ENCODE data around the gene OR2V2. TPM values are rescaled to one million over a fixed set of nuclear protein-coding genes. Genes with fewer than 3 reads are reported as not detected.

Gene OR2V2
- total RNA-seq, 6 experiments from 2014 or later, result not detected

DNA sequence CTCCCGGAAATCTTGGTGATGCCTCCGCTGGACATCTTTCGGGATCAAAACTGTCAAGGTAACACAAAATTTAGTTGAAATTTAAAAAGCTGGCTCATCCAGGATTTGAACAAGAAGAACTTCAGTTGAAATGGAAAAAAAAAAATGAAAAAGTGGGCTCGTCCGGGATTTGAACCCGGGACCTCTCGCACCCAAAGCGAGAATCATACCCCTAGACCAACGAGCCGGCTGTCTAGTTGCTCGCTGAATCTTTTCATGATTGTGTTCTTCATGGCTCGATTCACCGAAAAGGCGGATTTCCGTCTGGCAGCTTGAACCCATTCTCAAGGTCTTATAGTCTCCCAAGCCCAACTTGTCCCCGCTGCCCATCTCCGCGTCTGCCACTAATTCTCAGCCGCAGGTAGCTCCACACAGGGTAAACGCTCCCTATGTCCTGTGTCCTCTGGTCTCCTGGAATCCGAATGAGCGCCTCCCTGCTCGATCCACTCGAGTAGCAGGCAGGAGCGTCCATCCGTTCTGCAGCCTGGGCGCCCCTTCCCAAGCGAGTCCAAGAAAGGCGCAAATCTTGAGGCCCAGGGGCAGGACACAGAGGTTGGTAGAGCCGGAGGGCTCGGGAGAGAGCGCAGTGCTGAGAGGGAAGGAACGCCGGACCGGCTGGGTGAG is 41.4 kb downstream of the OR2V2 start:
- intact Hi-C loops (cut with DNase I), result no loop called here
- H3K9me3 ChIP-seq, result no peaks in the 10 kb centered on the region
- no peaks in the 10 kb centered on the region for H3K36me3 ChIP-seq
- ATAC-seq (peak; percentile 6 to 35 (median 30)), DNase-seq (peak in 2 of 3 donors; percentile 57 to 76)
- H3K27ac ChIP-seq, result peak overlapping the region in 2 of 3 donors; percentile 29 to 40
- TF ChIP-seq, protein P1, sequence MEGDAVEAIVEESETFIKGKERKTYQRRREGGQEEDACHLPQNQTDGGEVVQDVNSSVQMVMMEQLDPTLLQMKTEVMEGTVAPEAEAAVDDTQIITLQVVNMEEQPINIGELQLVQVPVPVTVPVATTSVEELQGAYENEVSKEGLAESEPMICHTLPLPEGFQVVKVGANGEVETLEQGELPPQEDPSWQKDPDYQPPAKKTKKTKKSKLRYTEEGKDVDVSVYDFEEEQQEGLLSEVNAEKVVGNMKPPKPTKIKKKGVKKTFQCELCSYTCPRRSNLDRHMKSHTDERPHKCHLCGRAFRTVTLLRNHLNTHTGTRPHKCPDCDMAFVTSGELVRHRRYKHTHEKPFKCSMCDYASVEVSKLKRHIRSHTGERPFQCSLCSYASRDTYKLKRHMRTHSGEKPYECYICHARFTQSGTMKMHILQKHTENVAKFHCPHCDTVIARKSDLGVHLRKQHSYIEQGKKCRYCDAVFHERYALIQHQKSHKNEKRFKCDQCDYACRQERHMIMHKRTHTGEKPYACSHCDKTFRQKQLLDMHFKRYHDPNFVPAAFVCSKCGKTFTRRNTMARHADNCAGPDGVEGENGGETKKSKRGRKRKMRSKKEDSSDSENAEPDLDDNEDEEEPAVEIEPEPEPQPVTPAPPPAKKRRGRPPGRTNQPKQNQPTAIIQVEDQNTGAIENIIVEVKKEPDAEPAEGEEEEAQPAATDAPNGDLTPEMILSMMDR (IDR thresholded peaks at IDR 0.05), result no peak
- no peak for TF ChIP-seq POLR2A (IDR thresholded peaks at IDR 0.05)
- H3K4me1 ChIP-seq, result peaks cover 0 to 30% (median 0%) of the 10 kb centered on the region in 4 donors
- no peaks in the 10 kb centered on the region for H3K27me3 ChIP-seq
- WGBS (ENCODE audit: insufficient coverage, low coverage, low lambda C conversion rate, missing lambda C conversion rate), result under 1% methylated on average over 29 of the region's 35 CpGs
- H3K4me3 ChIP-seq, result peak overlapping the region; percentile 71 to 88 (median 71)

DNA sequence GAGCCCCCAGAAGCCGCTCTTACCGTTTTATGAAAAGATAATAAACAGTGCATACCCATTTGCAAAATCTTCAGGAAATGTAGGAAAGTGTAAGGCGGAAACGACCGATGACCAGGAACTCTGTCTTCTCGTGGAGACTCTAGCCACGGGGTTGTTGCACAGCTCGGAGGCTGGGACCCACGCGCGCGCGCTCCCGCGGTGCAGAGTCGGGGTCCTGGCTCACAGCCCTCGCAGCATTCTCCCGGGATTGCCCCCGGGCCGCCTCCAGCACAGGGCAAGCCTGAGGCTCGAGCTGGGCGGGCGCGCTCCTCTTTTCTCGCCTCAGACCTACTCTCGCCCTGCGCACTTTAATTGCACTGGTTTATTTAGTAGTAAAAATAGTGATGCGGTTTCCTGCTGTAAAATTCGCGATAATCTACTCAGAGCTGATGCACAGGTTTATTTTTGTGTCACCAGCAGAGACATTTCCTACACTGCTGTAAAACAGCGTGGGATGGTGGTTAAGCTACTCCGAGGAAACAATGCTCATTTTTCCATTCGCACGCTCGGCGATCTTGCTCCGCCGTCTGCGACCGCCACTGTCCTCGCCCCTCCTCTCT is 42.1 kb downstream of the OR2V2 start:
- peaks cover 0 to 34% (median 0%) of the 10 kb centered on the region in 4 donors for H3K4me1 ChIP-seq
- no peaks in the 10 kb centered on the region for H3K36me3 ChIP-seq
- under 1% methylated on average over 19 of the region's 41 CpGs for WGBS (ENCODE audit: insufficient coverage, low coverage, low lambda C conversion rate, missing lambda C conversion rate)
- intact Hi-C loops (cut with DNase I), result no loop called here
- TF ChIP-seq, protein P1 (IDR thresholded peaks at IDR 0.05), result no peak
- TF ChIP-seq POLR2A (IDR thresholded peaks at IDR 0.05), result no peak
- DNase-seq (peak in 1 of 3 donors; percentile 44), ATAC-seq (no peak)
- peak overlapping the region; percentile 71 to 88 (median 71) for H3K4me3 ChIP-seq
- H3K27me3 ChIP-seq, result no peaks in the 10 kb centered on the region
- no peaks in the 10 kb centered on the region for H3K9me3 ChIP-seq
- H3K27ac ChIP-seq, result peak overlapping the region in 1 of 3 donors; percentile 29

GRCh38 chr5:181189962-181190710 is 42.8 kb downstream of the OR2V2 start:
- intact Hi-C loops (cut with DNase I), result no loop called here
- WGBS (ENCODE audit: insufficient coverage, low coverage, low lambda C conversion rate, missing lambda C conversion rate), result 0% methylated on average over 20 of the region's 52 CpGs
- H3K27me3 ChIP-seq, result no peaks in the 10 kb centered on the region
- peak overlapping the region in 1 of 3 donors; percentile 29 for H3K27ac ChIP-seq
- DNase-seq, result peak in 1 of 3 donors; percentile 39
- ATAC-seq, result no peak
- no peak for TF ChIP-seq POLR2A (IDR thresholded peaks at IDR 0.05)
- TF ChIP-seq, protein P1 (IDR thresholded peaks at IDR 0.05), result no peak
- H3K4me3 ChIP-seq, result peak overlapping the region; percentile 71 to 88 (median 71)
- no peaks in the 10 kb centered on the region for H3K9me3 ChIP-seq
- peaks cover 0 to 32% (median 0%) of the 10 kb centered on the region in 4 donors for H3K4me1 ChIP-seq
- no peaks in the 10 kb centered on the region for H3K36me3 ChIP-seq

DNA sequence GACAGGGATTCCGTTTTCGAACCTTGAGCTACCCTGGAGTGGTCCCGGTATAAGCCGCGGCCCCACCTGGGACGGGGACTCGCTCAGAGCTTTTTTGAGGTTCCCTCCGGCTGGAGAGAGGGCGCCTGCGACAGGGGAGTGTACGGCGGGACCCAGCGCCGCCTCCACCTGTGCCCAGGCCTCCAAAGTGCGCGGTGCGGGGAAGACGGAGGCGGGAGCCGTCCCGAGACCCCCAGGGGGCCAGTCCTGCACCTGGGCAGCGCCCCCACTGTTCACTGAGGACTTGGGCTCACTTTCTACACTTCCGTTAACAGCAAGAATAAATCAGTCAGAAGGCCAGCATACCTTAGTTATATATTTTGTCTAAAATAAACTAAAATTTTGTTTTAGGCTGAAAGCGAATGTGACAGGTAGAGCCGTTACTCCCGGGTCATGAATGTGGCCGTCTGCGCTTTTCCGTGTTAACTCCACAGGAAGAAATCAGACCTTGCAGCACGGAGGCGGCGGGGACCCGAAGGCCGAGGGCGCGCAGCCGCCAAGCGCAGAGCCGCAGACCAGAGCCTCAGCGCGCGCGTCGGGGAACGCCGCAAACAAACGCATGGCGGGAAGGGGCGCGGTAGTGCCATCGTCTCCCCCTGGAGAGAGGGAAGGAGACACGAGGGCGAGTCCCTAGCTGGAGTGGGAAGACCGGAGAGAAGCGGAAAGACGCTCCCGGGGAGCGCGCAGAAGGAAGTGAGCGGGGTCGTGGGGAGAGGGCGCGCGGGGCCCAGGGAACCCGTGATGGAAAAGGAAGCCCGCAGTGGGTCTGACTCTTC is 43.5 kb downstream of the OR2V2 start:
- peak; percentile 10 to 33 (median 25) for ATAC-seq
- Histone ChIP-seq H3K36me3 (no peaks in the 10 kb centered on the region), H3K27me3 (no peaks in the 10 kb centered on the region), H3K9me3 (no peaks in the 10 kb centered on the region), H3K4me1 (peaks cover 0 to 32% (median 0%) of the 10 kb centered on the region in 4 donors), H3K4me3 (peak overlapping the region; percentile 71 to 88 (median 71)), H3K27ac (peak overlapping the region; percentile 56 to 90 (median 72))
- under 1% methylated on average over 38 of the region's 66 CpGs for WGBS (ENCODE audit: insufficient coverage, low coverage, low lambda C conversion rate, missing lambda C conversion rate)
- intact Hi-C loops (cut with DNase I), result no loop called here
- peak in 2 of 3 donors; percentile 48 to 72 for DNase-seq
- TF ChIP-seq POLR2A (IDR thresholded peaks at IDR 0.05), result no peak
- TF ChIP-seq, protein P1 (IDR thresholded peaks at IDR 0.05), result peak in 3 of 4 donors; percentile 15 to 24 (median 22)

Measured in right lobe of liver (tissue), 6 donors.